Stomach (tissue), 9 donors: ENCODE measurements around the gene DGCR6. TPM values are rescaled to one million over a fixed set of nuclear protein-coding genes. Genes with fewer than 3 reads are reported as not detected.
"Not testable (repeated sequence)": the region's sequence is repeated elsewhere in the genome, so short reads cannot be mapped to it uniquely, and the experiment has no call there.

Source experiments
- DNase-seq, 2 donors: peaks; one replicate each; pipeline versions ENCODE4 v3.0.0 to v3.0.0-alpha.2; 2013 to 2019
- H3K27ac ChIP-seq, 5 donors: fragments of 200-600 bp in 4 of 5; sonication (generic) in 4 of 5; one replicate each; pipeline ENCODE4 v1.5.1; 2013 to 2019; ENCODE audit warnings: mild to moderate bottlenecking in 1 of 5, moderate library complexity in 1 of 5
- H3K27me3 ChIP-seq, 3 donors: fragments of 200-600 bp; sonication (generic); one replicate each; pipeline ENCODE4 v1.5.1; 2017 to 2019; ENCODE audit warnings: mixed run types in 1 of 3
- H3K36me3 ChIP-seq, 4 donors: fragments of 200-600 bp; sonication (generic); 1 replicate in 3 of 4; 2 replicates in 1 of 4; pipeline ENCODE4 v1.5.1; 2016 to 2019
- H3K4me1 ChIP-seq, 4 donors: fragments of 200-600 bp; sonication (generic); one replicate each; pipeline ENCODE4 v1.5.1; 2016 to 2019
- H3K4me3 ChIP-seq, 4 donors: fragments of 200-600 bp; sonication (generic) in 3 of 4; one replicate each; pipeline ENCODE4 v1.5.1; 2016 to 2019; ENCODE audit warnings: mild to moderate bottlenecking in 1 of 4
- H3K9me3 ChIP-seq, 4 donors: fragments of 200-600 bp; sonication (generic); one replicate each; pipeline ENCODE4 v1.5.1; 2016 to 2019
- EP300 ChIP-seq: sonication (generic); formaldehyde crosslinking; IDR thresholded peaks from one replicate; pipeline ENCODE4 v1.6.1; 2017; ENCODE audit warnings: antibody characterized with exemption
- POLR2A ChIP-seq, 4 donors: fragments of 450-650 bp; IDR thresholded peaks; one replicate each; pipeline ENCODE4 v1.6.1; 2016; ENCODE audit warnings: antibody characterized with exemption in 4 of 4, control low read depth in 2 of 4, mild to moderate bottlenecking in 1 of 4, moderate library complexity in 1 of 4
- POLR2AphosphoS5 ChIP-seq, 3 donors: sonication (generic); formaldehyde crosslinking; IDR thresholded peaks; one replicate each; pipeline ENCODE4 v1.6.1; 2016; ENCODE audit warnings: antibody characterized with exemption in 3 of 3
- WGBS, 5 donors: extraction: QIAGEN DNeasy Blood & Tissue Kit in 3 of 5; methylation state at CpG; one replicate each; pipeline versions ENCODE4 v1.1.5 to v1.1.7; 2013 to 2018; 5-methylcytosine and 5-hydroxymethylcytosine counted together
- intact Hi-C: fragments of 100-400 bp; cut with DNase I; formaldehyde crosslinking; loops from one replicate; pipeline ENCODE4 v1.15.1; 2023; ENCODE audit warnings: low total_unique reads
- polyA plus RNA-seq, 3 donors: library from polyadenylated mRNA; stranded (reverse); fragments of 200-250 nt; gene quantifications; one replicate each; pipeline ENCODE4 v1.2.3, GENCODE V29; 2013
- total RNA-seq, 5 donors: library from RNA; depleted of rRNA; stranded (reverse); fragments of >200 nt; gene quantifications; one replicate each; pipeline versions ENCODE4 v1.1.0 to v1.2.3, GENCODE V29; 2014 to 2016
- TF ChIP-seq, protein P1 (sequence below), 7 experiments: fragments of 450-650 bp in 4 of 7; fragments of 200-600 bp in 3 of 7; sonication (generic) in 3 of 7; IDR thresholded peaks; one replicate each; pipeline ENCODE4 v1.5.1; 2016 to 2019; ENCODE audit warnings: antibody characterized with exemption in 7 of 7, control low read depth in 2 of 7, mild to moderate bottlenecking in 1 of 7
- donor health status: healthy with polysubstance abuse.
- donor health status: Bipolar disorder and iron deficiency.
- donor health status: healthy.

DGCR6 gene
- total and polyA plus RNA-seq, 8 donors, result 0.19 to 4.2 (median 1.8) TPM; not detected in 1

DNA sequence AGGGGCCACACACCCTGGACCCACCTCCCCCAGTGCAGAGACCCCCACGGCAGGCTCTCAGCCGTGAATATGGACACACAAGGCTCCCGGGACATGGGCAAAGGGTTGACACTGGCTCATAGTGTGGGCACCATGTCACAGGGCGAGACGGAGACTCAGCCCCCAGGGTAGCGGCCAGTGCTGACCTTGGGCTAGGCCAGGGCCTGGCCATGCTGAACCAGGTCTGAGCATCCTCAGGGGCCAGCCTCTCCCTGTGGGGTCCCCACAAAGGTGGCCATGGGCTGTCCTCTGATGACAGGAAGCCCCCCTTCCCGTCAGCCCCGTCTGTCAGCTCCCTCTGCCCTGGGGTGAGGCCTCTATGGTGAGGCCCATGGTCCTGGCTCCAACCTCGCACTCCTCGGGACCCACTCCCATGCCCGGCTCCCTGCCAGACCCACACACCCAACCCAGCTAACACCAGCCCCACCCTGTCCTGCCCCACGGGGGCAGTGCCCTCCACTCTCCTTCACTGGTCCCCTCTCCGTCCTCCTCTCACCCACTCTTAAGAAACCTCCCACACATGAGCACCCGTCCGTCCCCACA, 49.0 kb downstream of the DGCR6 start:
- intact Hi-C loops, result no loop called here
- H3K9me3 ChIP-seq, result no peaks in the 10 kb centered on the region
- H3K27me3 ChIP-seq, result peaks cover 0 to 70% (median 0%) of the 10 kb centered on the region in 3 donors
- no peaks in the 10 kb centered on the region for H3K36me3 ChIP-seq
- no peaks in the 10 kb centered on the region for H3K4me1 ChIP-seq
- 71 to 87% (median 78%) methylated on average over 12 to 15 of the region's 15 CpGs for WGBS, 5 donors
- no peak overlapping the region for H3K4me3 ChIP-seq
- DNase-seq, result no peak
- TF ChIP-seq, protein P1, sequence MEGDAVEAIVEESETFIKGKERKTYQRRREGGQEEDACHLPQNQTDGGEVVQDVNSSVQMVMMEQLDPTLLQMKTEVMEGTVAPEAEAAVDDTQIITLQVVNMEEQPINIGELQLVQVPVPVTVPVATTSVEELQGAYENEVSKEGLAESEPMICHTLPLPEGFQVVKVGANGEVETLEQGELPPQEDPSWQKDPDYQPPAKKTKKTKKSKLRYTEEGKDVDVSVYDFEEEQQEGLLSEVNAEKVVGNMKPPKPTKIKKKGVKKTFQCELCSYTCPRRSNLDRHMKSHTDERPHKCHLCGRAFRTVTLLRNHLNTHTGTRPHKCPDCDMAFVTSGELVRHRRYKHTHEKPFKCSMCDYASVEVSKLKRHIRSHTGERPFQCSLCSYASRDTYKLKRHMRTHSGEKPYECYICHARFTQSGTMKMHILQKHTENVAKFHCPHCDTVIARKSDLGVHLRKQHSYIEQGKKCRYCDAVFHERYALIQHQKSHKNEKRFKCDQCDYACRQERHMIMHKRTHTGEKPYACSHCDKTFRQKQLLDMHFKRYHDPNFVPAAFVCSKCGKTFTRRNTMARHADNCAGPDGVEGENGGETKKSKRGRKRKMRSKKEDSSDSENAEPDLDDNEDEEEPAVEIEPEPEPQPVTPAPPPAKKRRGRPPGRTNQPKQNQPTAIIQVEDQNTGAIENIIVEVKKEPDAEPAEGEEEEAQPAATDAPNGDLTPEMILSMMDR (IDR thresholded peaks at IDR 0.05), result no peak
- TF ChIP-seq POLR2AphosphoS5 (IDR thresholded peaks at IDR 0.05) (no peak), POLR2A (IDR thresholded peaks at IDR 0.05) (no peak)
- no peak overlapping the region for H3K27ac ChIP-seq

DNA sequence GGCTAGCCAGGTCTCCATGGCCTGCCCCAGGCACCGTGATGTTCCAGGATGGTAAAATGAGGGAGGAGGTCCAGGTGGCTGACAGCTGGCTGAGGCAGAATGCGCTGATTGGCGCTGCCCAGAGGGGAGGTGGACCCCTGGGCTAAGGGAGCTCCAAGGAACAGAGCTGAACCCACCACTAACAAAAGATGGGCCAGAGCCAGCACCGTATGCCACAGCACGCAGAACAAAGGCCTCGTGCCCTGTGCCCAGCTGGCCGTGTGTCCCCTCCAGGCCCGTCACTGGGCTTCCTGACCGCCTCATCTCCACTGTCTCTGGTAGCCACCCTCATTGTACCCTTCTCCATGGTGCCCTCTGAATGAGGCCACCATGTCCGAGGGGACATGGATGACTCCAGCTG, 49.6 kb downstream of the DGCR6 start:
- Histone ChIP-seq H3K36me3 (no peaks in the 10 kb centered on the region), H3K4me3 (no peak overlapping the region), H3K27me3 (peaks cover 0 to 64% (median 0%) of the 10 kb centered on the region in 3 donors), H3K9me3 (no peaks in the 10 kb centered on the region), H3K27ac (no peak overlapping the region), H3K4me1 (no peaks in the 10 kb centered on the region)
- intact Hi-C loops, result no loop called here
- WGBS, 5 donors, result 79 to 90% (median 88%) methylated on average over 6 to 10 of the region's 10 CpGs
- no peak for DNase-seq
- TF ChIP-seq, protein P1 (IDR thresholded peaks at IDR 0.05), result no peak
- TF ChIP-seq EP300 (no peak), POLR2A (IDR thresholded peaks at IDR 0.05) (no peak), POLR2AphosphoS5 (IDR thresholded peaks at IDR 0.05) (no peak)

DNA sequence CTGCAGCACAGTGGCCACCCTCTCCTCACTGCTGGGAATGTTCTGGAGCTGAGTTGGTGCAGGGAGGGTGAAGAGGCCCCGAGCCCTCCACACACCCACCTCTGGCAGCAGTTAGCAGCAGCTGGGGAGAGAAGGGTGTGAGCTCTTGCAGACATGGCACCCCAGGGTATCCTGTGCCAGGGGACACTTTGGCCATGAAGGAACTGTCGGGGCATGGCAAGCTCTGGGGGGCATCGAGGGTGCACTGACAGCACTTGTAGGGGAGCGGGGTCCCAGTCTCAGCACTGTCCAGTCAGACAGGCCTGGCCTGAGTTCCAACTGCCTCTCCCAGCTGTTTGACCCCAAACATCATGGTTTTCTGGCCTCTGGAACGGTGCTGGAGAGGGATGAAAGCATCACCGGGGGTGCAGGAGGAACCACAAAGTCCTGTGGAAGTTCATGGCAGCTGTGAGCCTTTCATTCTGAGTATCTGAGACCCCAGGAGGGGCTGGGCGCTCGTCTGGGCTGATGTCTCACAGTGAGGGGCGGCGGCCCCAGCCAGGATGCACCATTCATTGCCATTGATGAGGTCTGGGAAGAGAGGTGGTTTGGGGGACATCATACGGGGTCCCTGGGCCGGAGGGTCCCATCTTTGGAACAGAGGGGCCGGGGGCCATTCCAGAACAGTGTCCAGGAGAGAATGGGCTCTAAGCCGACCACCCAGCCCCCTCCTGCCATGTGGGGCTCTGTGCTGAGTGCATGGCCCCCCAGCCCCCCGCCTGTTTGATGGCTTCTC, 50.2 kb downstream of the DGCR6 start:
- H3K4me1 ChIP-seq, H3K9me3 ChIP-seq, intact Hi-C loops, DNase-seq, H3K36me3 ChIP-seq, H3K4me3 ChIP-seq, H3K27ac ChIP-seq: not testable (repeated sequence)
- H3K27me3 ChIP-seq, result peaks cover 0 to 58% (median 0%) of the 10 kb centered on the region in 3 donors
- WGBS, 5 donors, result 54 to 74% (median 63%) methylated on average over 12 to 15 of the region's 15 CpGs

DNA sequence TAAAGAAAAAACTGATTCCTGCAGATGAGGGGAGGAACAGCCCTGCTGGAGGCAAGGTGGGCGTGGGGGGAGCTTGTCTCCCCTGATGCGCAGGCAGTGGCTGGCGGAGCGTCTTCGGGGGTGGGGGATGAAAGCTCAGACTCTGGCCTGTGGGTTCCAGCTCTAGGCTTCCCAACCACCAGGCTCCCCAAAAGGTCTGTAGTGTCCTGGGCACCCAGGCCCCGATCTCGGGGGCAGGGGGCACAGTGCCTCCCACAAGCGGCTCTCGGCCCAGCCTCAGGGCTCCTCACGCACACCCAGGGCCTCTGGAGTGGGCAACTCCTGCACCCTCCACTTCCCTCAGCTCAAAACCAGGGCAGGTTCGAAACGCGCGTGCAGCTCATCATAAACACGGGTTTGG, 50.8 kb downstream of the DGCR6 start:
- DNase-seq, H3K4me1 ChIP-seq, H3K27ac ChIP-seq, H3K4me3 ChIP-seq, H3K36me3 ChIP-seq, intact Hi-C loops, H3K9me3 ChIP-seq: not testable (repeated sequence)
- WGBS, 5 donors, result 62 to 75% (median 71%) methylated on average over 14 to 15 of the region's 15 CpGs
- H3K27me3 ChIP-seq, result peaks cover 0 to 54% (median 0%) of the 10 kb centered on the region in 3 donors

DNA sequence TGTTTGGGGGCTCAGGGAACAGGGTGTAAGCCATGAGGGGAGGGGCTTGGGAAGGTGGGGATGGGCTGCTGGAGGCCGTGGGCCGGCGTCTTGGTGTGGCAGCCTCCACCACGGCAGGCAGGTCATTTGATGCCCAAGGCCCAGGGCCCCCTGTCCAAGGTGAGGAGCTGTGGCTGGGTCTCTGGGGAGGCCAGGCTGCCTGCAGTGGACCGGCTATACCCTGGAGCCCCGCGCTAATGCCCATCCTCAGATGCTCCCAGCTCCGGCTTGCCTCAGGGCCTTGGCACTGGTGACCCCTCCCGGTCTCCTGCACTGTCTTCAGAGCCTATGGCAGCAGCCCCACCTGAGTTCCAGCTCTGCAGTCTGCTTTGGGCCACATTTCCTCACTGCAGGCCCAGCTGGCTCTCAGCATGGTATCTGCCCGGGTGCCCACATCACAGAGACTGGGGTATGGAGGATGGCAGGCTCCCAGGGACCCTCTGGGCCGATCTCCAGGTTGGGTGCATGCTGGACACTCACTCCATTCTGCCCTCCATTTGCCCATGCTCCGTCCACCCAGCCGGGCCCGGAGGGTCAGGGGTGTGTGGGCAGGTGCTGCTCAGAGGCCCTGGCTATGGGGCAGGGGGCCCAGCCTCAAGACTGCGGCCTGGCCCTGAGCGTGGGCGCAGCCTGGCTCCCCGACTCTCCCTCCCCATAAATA, 51.7 kb downstream of the DGCR6 start:
- intact Hi-C loops, H3K36me3 ChIP-seq, H3K4me1 ChIP-seq, H3K9me3 ChIP-seq, H3K27ac ChIP-seq, DNase-seq, H3K4me3 ChIP-seq: not testable (repeated sequence)
- H3K27me3 ChIP-seq, result peaks cover 0 to 47% (median 0%) of the 10 kb centered on the region in 3 donors
- 60 to 76% (median 71%) methylated on average over 8 to 16 of the region's 18 CpGs for WGBS, 5 donors

DNA sequence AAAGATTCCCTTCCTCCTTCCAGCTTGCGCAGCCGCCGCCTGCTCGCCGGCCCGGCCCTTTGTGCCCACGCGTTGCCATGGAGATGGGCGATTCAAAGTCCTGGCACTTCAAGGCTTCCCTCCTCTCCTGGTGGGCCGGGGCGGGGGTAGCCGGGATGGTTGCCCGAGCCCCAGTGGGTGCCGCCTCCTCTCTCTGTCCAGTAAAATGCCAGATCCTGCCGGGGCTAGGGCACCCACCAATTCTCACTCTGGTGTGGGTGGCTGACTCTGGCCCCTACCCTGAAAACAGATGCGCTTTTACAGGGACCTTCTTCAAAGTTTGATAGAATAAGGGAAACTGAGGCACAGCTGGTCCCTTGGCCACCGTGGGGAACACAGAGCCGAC, 52.2 kb downstream of the DGCR6 start:
- H3K9me3 ChIP-seq, H3K36me3 ChIP-seq, H3K27ac ChIP-seq, H3K4me3 ChIP-seq, DNase-seq, intact Hi-C loops, H3K4me1 ChIP-seq: not testable (repeated sequence)
- WGBS, 5 donors, result 77 to 84% (median 82%) methylated on average over 5 to 18 of the region's 18 CpGs
- H3K27me3 ChIP-seq, result peaks cover 0 to 44% (median 0%) of the 10 kb centered on the region in 3 donors

DNA sequence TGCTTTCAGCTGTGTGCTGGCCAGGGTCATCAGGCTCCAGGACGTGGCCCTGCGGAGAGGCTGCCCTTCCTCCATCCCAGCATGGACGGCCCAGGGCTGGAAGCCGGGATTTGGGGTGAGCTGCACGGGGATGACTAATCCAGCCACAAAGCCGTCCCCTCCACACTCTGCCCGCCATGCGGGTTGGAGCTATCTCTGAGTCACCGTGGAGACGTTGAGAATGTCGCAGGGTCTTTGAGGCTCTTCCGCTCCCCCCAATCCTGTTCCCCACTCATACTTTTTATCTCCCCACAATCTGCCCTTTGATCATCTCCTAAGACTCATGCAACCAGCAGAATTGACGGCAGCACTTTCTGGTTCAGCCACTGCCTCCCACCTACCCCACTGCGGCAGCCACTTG, 52.6 kb downstream of the DGCR6 start:
- DNase-seq, intact Hi-C loops, H3K9me3 ChIP-seq, H3K4me1 ChIP-seq, H3K4me3 ChIP-seq, H3K27ac ChIP-seq, H3K36me3 ChIP-seq: not testable (repeated sequence)
- 42 to 55% (median 47%) methylated on average over 13 to 14 of the region's 14 CpGs for WGBS, 5 donors
- H3K27me3 ChIP-seq, result peaks cover 0 to 40% (median 0%) of the 10 kb centered on the region in 3 donors

DNA sequence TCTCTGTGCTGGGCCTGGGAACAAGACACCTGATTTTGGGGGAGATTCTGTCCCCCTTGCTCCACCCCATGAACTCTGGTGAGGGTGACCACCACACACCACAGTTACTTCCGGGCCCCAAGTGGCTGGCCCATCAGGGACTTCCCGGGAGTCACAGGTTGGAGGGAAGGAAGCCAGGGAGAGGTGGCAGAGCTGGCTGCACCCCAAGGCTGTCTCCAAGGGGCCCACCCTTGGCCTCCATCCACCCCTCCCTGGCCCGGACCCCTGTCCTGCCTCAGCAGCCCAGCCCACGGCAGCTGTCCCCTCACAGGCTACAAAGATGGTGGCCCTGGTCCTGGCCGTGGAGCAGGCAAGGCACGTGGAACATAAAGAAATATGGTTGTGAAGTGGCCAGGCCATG, 53.1 kb downstream of the DGCR6 start:
- 78 to 85% (median 84%) methylated on average over 1 to 6 of the region's 6 CpGs for WGBS, 5 donors
- peaks cover 0 to 35% (median 0%) of the 10 kb centered on the region in 3 donors for H3K27me3 ChIP-seq
- intact Hi-C loops, H3K9me3 ChIP-seq, H3K27ac ChIP-seq, H3K4me1 ChIP-seq, DNase-seq, H3K4me3 ChIP-seq, H3K36me3 ChIP-seq: not testable (repeated sequence)

DNA sequence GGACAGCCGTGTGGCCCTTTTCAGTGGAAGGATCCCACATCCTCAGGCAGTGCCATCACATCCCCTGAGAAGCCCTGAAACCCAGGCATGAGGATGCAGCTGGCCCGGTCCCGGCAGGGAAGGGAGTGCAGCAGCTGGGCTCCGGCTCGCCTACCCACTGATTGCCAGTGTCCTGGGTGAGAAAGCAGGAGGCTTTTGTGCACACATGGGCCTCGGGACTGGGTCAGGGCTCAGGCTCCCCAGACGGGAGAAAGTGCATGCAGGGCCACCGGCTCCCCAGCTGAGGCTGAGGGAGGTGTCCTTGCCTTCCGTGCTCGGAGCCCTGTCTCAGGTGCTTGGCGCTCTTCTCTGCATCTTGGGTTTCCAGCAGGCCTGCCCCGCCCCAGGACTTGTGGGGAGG, 53.6 kb downstream of the DGCR6 start:
- DNase-seq, H3K27ac ChIP-seq, H3K4me1 ChIP-seq, H3K36me3 ChIP-seq, H3K4me3 ChIP-seq, intact Hi-C loops, H3K9me3 ChIP-seq: not testable (repeated sequence)
- 66 to 73% (median 71%) methylated on average over 10 to 11 of the region's 12 CpGs; no CpG with 5 or more reads in 1 of the 5 donors for WGBS, 5 donors
- H3K27me3 ChIP-seq, result peaks cover 0 to 32% (median 0%) of the 10 kb centered on the region in 3 donors
